ENCODE measurements around the gene LYZL6. TPM values are rescaled to one million over a fixed set of nuclear protein-coding genes. Genes with fewer than 3 reads are reported as not detected.

The LYZL6 gene
- total and polyA plus RNA-seq, 10 donors: not detected

DNA sequence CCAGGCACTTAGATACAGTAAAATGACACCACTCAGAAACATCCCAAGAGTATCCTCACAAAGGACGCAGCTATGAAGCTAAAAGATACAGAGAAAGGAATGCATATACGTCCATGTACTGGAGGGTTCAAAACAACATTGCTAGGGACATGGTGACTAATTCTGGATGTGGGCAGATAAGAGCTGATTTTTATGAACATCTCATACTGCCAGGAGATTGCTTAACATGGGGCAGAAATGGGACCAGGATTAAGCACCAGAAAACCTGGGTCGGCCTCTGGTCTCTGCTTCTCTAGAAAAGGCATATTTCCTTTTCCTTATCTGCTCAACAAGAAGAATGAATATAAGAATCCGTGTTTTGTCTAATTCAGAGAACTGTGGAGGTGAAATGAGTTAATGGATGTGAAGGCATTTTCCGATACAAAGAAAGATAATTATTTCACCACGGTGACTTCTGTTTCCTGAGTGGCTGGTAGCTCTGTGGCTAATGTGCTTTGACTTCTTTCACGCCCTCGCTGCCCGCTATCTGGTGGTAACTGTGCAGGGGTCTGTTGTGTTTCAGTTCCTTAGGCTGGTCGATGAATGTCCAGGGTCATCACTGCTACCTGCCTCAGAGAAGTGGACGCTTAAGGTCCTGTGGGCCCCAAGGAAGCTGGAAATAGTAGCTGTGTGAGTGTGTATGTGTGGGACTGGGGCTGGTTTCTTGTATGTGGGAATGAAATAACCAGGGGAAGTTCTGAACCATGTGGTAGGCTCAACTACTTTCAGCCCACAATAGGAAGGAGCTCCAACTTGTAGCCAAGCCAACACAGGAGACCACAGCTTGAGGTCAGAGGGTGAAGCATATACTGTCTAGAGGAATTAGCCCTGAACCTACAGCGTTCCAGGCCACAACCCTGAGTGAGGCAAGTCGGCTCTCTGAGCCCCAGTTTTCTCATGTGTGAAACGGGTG, 47.6 kb downstream of the LYZL6 start:
- H3K4me1 ChIP-seq: peaks cover 0 to 84% (median 34%) of the 10 kb centered on the region in 6 donors

DNA sequence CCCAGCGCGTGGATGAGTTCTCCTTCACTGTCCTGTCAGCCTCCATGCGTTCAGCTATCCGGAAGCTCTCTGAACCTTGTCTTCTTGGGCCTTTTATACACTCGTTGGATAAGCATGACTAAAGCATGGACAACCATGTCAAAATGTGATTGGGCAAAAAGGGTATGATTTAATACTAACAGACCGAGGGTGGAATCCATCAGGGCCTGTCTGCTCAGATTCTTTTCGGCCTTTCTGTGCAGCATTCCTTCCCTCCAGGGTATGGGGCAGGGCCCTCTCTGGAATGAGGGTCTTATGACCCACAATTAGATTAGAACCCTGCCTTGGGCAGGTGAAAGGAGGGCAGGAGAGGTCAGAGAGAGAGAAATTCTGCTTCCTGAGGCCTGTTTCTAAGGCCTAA, 49.3 kb downstream of the LYZL6 start:
- Histone ChIP-seq H3K4me3 (no peak overlapping the region), H3K27me3 (replicated peaks in 1 of 7) (peaks cover 0 to 7% (median 0%) of the 10 kb centered on the region in 7 donors), H3K4me1 (peaks cover 0 to 82% (median 41%) of the 10 kb centered on the region in 6 donors), H3K36me3 (no peaks in the 10 kb centered on the region), H3K9me3 (no peaks in the 10 kb centered on the region), H3K27ac (peak overlapping the region in 2 of 8 donors; percentile 27 to 69)
- no peak for DNase-seq
- WGBS, 5 donors: 91 to 96% (median 93%) methylated on average over 7 of the region's 7 CpGs
- TF ChIP-seq, protein P1, sequence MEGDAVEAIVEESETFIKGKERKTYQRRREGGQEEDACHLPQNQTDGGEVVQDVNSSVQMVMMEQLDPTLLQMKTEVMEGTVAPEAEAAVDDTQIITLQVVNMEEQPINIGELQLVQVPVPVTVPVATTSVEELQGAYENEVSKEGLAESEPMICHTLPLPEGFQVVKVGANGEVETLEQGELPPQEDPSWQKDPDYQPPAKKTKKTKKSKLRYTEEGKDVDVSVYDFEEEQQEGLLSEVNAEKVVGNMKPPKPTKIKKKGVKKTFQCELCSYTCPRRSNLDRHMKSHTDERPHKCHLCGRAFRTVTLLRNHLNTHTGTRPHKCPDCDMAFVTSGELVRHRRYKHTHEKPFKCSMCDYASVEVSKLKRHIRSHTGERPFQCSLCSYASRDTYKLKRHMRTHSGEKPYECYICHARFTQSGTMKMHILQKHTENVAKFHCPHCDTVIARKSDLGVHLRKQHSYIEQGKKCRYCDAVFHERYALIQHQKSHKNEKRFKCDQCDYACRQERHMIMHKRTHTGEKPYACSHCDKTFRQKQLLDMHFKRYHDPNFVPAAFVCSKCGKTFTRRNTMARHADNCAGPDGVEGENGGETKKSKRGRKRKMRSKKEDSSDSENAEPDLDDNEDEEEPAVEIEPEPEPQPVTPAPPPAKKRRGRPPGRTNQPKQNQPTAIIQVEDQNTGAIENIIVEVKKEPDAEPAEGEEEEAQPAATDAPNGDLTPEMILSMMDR (IDR thresholded peaks at IDR 0.05 in 8 of 11, conservative IDR thresholded peaks at IDR 0.05 in 3 of 11): no peak
- TF ChIP-seq POLR2A (IDR thresholded peaks at IDR 0.05) (no peak), POLR2AphosphoS5 (IDR thresholded peaks at IDR 0.05) (no peak)
- intact Hi-C loops (cut with DNase I; ENCODE audit: low total_unique reads): no loop called here

More for the DNA sequence above, 47.6 kb downstream of the LYZL6 start:
- Histone ChIP-seq H3K9me3 (no peaks in the 10 kb centered on the region), H3K4me3 (peak overlapping the region in 1 of 8 donors; percentile 17), H3K27ac (peak overlapping the region in 6 of 8 donors; percentile 22 to 78 (median 50)), H3K36me3 (no peaks in the 10 kb centered on the region), H3K27me3 (replicated peaks in 1 of 7) (peaks cover 0 to 7% (median 0%) of the 10 kb centered on the region in 7 donors)
- TF ChIP-seq, protein P1 (IDR thresholded peaks at IDR 0.05 in 8 of 11, conservative IDR thresholded peaks at IDR 0.05 in 3 of 11): no peak
- TF ChIP-seq POLR2A (IDR thresholded peaks at IDR 0.05) (no peak), POLR2AphosphoS5 (IDR thresholded peaks at IDR 0.05) (peak in 1 of 3 donors; percentile 45)
- DNase-seq: no peak
- intact Hi-C loops (cut with DNase I; ENCODE audit: low total_unique reads): no loop called here
- 37 to 55% (median 47%) methylated on average over 14 of the region's 14 CpGs for WGBS, 5 donors

DNA sequence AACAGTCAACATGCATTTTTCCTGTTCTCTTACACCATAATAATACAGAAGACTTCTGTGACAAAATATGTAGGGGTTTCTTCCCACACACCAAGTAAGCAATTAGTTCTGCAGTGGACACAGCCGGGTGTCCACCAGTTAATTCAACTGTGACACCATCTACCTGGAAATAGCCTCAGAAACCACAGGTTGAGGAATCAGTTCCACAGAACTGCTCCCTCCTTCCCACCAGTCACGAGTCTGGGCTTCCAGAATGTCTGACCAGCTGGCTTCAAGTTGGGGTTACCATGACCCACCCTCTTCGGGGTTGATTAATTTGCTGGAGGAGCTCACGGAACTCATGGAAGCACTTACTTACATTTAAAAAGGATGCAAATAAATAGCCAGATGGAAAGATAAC, 49.8 kb downstream of the LYZL6 start:
- H3K4me3 ChIP-seq: no peak overlapping the region
- peaks cover 0 to 7% (median 0%) of the 10 kb centered on the region in 7 donors for H3K27me3 ChIP-seq (replicated peaks in 1 of 7)
- H3K9me3 ChIP-seq: no peaks in the 10 kb centered on the region
- no peaks in the 10 kb centered on the region for H3K36me3 ChIP-seq
- H3K27ac ChIP-seq: peak overlapping the region in 2 of 8 donors; percentile 69 to 75
- no peak for DNase-seq
- no peak for TF ChIP-seq POLR2AphosphoS5 (IDR thresholded peaks at IDR 0.05)
- TF ChIP-seq, protein P1 (IDR thresholded peaks at IDR 0.05 in 8 of 11, conservative IDR thresholded peaks at IDR 0.05 in 3 of 11): no peak
- no peak for TF ChIP-seq POLR2A (IDR thresholded peaks at IDR 0.05)
- intact Hi-C loops (cut with DNase I; ENCODE audit: low total_unique reads): no loop called here
- WGBS, 5 donors: 88 to 91% (median 89%) methylated on average over 4 of the region's 4 CpGs
- H3K4me1 ChIP-seq: peaks cover 0 to 82% (median 39%) of the 10 kb centered on the region in 6 donors
